Measurements from ENCODE around the gene COL5A2.
A peak's percentile ranks its signal among the peaks of the same experiment; 100 is the strongest.

COL5A2 gene

DNA sequence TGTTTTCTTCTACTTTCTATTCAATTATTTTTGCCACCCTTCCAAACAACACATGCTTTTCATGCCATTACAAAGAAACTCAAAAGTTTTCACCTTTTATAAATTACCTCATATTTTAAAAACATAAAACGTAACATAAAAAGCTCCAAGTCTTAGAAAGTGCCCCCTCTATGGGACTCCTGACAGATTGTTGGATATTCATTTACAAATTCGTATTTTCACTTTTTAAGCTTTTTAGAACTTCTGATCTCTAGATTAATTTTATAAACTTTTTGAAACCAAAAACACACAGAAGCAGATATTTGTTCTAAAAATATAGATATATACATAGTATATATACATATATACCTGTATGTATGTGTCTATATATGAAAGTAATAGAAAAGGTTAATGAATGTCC is 1.5 kb downstream of the COL5A2 start:
- DNase-seq = peak; percentile 9

- DNase-seq = no peak
These were observed 2.2 kb downstream of the COL5A2 start for GRCh38 chr2:189177251-189177840.

GRCh38 chr2:189176516-189176915 is 3.0 kb downstream of the COL5A2 start:
- DNase-seq = no peak

GRCh38 chr2:189175869-189176433 is 3.6 kb downstream of the COL5A2 start:
- DNase-seq = no peak

DNA sequence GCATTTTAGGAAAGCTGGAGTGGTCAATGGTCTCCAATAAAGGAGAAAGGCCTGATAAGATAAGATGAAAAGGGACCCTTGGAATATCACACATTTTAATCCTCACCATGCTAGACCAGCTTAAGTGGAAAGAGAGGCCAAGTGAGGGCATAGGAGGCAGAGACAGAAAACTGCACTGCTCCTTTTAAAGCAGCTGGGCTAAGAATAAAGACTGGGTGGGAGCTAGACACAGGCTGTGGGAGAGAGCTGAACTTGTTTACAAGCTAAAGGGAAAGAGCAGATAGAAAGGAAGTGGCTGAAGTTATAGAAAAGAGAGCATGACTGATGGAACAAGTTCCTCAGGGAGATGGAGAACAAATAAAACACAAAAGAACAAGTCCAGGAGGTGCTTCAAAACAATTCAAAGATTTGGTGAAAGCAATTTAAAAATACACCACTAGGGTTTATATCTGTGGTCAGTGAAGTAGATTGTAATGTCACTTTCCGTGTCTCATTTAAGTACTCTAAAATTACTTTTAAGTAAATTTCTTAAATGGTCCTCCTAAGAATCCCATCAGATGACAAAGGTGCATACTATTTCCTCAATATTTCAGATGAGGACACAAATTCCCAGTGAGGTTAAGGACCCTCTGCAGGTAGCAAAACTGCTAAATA is 7.5 kb downstream of the COL5A2 start:
- DNase-seq = no peak

DNA sequence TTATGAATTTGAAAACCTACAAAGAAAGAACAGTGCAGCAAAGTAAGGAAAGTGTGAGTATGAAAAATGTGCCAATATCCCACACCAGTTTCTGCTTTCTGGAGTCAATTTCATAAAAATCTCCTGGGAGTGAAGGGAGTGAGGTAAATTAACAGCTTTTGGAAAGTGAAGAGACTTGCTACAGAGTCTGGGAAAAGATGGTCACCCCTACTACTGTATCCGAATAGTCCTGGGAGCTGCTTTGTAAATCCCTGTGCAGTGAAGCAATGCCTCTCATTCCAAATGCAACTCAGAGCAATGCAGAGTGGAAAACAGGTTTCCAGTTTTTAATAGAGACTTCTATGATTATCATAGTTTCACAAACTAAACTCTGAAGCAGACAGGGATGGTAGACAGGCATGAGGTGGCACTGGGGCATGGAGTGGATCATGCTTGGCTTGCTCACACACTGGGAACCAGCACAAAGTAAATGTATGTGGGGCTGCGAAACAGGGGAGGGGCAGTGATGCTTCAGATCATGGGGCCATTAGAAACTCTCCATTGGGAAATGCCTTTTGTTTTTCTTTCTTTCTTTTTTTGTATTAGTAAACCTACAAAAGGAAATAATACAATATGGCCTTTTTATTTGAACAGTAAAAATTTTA is 10.6 kb downstream of the COL5A2 start:
- no peak for DNase-seq

DNA sequence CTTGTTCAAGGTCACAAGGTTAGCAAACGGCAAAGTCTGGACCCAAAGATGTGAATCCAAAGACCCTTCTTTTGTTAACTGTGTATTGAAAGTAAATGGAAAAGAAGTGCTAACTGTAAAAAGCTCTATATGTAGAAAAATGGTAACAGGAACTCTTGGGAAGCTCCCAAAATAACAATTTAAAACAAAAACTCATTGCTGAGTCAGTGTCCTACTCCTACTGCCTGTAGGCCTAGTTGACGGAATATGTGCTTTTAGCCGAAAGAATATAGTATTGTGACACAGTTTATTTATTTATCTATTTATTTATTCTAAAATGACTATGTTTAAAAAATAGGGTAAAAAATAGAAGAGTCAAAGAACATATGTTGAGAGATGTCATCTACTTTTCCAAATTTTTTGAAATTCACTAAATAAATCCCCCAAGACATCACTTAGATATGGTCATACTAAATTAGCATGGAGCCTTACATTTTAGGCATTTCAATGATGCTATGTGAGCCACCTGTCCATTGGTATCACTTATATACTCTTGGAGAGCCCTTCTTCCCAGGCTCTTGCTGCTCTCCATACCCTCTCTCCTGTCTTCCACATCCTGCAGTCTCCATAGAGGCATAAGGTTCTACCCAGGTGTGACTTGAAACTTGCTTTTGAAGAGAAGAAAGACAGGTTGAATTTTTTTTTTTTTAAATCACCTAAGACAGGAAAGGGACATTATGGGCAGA is 13.7 kb downstream of the COL5A2 start:
- no peak for DNase-seq

GRCh38 chr2:189164746-189165145 is 14.8 kb downstream of the COL5A2 start:
- peak; percentile 47 for DNase-seq

DNA sequence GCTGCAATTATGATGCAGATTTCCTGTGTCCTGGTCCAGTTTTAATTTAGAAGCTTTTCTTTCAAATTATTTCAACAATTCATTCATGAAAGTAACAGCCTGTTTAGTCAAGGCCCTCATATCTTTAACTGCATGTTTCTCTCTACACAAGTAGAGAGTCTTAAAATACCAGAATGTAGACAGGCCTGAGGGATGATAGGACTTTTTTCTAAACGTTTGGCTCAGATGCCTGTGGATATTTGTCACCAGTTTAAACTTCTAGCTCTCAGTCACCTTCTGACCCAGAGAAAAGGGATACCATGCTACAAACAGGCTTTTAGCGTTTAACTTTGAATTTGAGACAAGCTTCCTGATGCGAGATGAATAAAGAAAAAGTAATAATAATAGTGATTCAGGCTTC is 15.7 kb downstream of the COL5A2 start:
- peak; percentile 33 for DNase-seq

- DNase-seq = no peak
These were observed 17.0 kb downstream of the COL5A2 start for GRCh38 chr2:189162566-189162965.

GRCh38 chr2:189161894-189162293 is 17.7 kb downstream of the COL5A2 start:
- no peak for DNase-seq

- DNase-seq = no peak
These were observed 19.8 kb downstream of the COL5A2 start for GRCh38 chr2:189159717-189160116.

- DNase-seq = no peak
These were observed 20.3 kb downstream of the COL5A2 start for GRCh38 chr2:189159273-189159672.

DNA sequence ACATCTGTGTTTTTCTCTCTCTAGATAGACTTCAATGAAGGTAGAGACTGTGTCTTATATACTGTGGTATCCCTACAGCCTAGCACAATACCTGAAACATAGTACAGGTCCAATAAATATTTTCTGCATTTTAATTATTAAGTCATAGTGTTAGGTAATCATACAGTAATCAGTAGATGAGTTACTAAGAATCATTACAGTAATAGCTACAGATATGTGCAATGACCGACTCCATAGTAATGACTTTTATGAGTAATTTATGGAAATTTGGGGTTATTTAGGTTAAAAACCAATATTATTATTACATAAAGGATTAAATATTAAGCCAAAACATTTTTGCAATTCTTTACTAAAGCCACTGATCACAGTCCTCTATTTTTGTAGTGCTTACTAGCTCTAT is 21.6 kb downstream of the COL5A2 start:
- no peak for DNase-seq

DNA sequence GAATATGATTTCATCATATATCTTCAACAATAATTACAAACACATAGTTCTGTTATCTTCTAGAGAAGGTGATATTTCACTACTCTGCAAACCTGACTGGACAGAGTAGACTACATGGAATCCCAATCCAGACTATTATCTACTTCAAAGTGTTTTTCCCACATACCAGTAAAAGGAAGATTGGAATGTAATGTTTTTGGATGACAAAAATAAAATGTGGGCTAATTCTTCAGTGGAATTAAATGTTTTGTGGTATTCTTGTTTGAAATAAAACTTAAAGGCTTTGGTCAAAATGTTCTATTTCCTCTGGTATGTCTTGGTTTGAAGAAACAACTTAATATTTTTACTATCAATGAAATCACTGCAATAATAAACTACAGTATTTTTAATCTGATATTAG is 22.1 kb downstream of the COL5A2 start:
- no peak for DNase-seq

GRCh38 chr2:189155795-189156194 is 23.8 kb downstream of the COL5A2 start:
- no peak for DNase-seq

DNA sequence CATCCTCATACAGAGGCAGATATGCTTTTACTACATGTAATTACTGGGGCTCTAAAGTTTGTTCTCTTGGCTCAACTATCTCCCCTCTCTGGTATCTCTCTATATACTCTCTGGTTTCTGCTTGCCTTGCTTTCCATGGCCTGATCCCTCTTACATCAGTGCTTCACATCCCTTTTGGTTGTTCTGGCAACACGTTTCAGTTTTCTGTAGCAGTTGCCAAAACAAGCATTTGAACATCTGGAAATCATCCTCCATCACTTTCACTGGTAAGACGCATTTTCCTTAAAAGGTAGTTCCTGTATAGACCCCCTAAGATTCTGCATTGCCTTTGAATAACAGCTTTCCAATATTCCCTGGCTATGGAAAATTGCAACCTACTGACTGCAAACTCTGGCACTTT is 25.9 kb downstream of the COL5A2 start:
- DNase-seq = no peak

DNA sequence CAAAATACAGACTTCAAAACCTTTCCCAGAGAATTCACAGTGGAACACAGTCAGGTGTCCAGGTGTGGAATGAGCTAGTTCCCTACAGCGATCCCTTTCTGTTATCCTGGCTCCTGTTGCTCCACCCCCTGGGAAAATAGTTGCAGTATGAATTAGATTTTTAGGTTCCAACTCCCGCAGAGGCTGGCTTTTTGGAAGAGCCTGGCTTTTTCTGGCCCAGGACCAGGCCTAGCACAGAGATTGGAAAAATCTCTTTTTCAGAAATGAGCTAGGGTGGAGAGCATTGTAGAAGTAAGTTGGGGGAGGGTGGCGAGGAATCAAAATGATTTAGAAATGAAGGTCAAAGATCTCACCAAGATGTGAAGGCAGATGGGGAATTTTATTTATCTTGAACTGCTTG is 27.1 kb downstream of the COL5A2 start:
- no peak for DNase-seq

GRCh38 chr2:189151906-189152305 is 27.7 kb downstream of the COL5A2 start:
- DNase-seq = no peak

- no peak for DNase-seq
These were observed 29.5 kb downstream of the COL5A2 start for GRCh38 chr2:189150033-189150432.

GRCh38 chr2:189147989-189148388 is 31.6 kb downstream of the COL5A2 start:
- DNase-seq = no peak

DNA sequence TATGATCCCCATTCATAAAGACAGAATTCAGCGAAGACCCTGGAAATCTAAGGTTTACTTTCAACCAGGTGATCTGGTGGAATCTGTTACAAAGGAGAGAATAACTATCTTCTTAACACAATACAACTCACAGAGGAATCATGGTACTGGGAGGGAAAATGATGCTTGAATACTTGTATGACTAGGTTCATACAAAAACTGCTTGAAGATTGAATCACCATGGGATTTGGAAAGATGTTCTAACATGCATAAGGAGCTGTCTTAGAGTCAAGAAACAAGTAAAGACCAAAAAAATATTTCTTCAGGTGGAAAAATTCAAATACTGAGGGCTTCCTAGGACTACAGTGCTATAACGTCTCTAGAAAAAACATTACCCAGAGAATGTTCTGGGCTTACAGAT is 32.2 kb downstream of the COL5A2 start:
- no peak for DNase-seq

DNA sequence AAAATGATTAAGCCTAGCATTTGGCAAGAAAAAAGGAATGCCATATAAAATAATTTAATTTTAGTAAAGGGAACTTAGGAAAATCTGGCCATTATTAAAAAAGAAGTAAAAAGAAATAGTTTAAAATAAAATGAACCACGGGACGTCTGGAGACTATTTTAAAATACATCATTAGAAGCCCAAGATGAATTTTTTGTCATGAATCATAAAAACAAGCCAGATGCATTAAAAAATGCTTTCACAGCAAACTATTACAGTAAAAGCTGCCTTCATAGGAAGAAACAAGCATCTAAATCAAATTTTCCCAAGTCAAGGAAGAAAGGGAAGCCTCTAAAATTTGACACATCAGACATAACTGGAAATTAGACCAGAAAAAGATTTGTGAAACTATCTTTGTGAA is 33.0 kb downstream of the COL5A2 start:
- no peak for DNase-seq

Measured in amniotic stem cell (primary cell).